Ascending aorta (tissue), 2 donors: Measurements from ENCODE around the gene SOX5. TPM values are rescaled to one million over a fixed set of nuclear protein-coding genes. Genes with fewer than 3 reads are reported as not detected.

Experiments
- DNase-seq, 2 donors: peaks; one replicate each; pipeline ENCODE4 v3.0.0-alpha.2; 2019; ENCODE audit warnings: low spot score in 2 of 2
- H3K27ac ChIP-seq, 2 donors: fragments of 200-600 bp; sonication (generic); one replicate each; pipeline ENCODE4 v1.5.1; 2016 to 2017; ENCODE audit warnings: mild to moderate bottlenecking in 1 of 2
- H3K27me3 ChIP-seq: fragments of 200-600 bp; sonication (generic); one replicate; pipeline ENCODE4 v1.5.1; 2017
- H3K36me3 ChIP-seq, 2 donors: fragments of 200-600 bp; sonication (generic); one replicate each; pipeline ENCODE4 v1.5.1; 2016
- H3K4me1 ChIP-seq, 2 donors: fragments of 200-600 bp; sonication (generic); one replicate each; pipeline ENCODE4 v1.5.1; 2016 to 2017; ENCODE audit warnings: mild to moderate bottlenecking in 1 of 2
- H3K4me3 ChIP-seq, 2 donors: fragments of 200-600 bp; sonication (generic); one replicate each; pipeline ENCODE4 v1.5.1; 2016 to 2017; ENCODE audit warnings: mild to moderate bottlenecking in 1 of 2
- H3K9me3 ChIP-seq, 2 donors: fragments of 200-600 bp; sonication (generic); one replicate each; pipeline ENCODE4 v1.5.1; 2016
- CTCF ChIP-seq, 3 experiments: fragments of 200-600 bp in 2 of 3; fragments of 450-650 bp in 1 of 3; sonication (generic) in 2 of 3; IDR thresholded peaks; one replicate each; pipeline ENCODE4 v1.5.1; 2016 to 2019; ENCODE audit warnings: antibody characterized with exemption in 3 of 3, mild to moderate bottlenecking in 1 of 3, moderate library complexity in 1 of 3
- intact Hi-C: fragments of 100-400 bp; cut with DNase I; formaldehyde crosslinking; loops from one replicate; pipeline ENCODE4 v1.15.1; 2023
- total RNA-seq: library from RNA; depleted of rRNA; stranded (reverse); fragments of >200 nt; gene quantifications from one replicate; pipeline ENCODE4 v1.1.0, GENCODE V29; 2016

The SOX5 gene
- total RNA-seq, 1 donor from 2014 or later = 18.2 TPM

- Histone ChIP-seq H3K9me3 (no peaks in the 10 kb centered on the region), H3K27me3 (no peaks in the 10 kb centered on the region), H3K36me3 (no peaks in the 10 kb centered on the region), H3K4me3 (no peak overlapping the region), H3K4me1 (no peaks in the 10 kb centered on the region), H3K27ac (no peak overlapping the region)
- no peak for TF ChIP-seq CTCF (IDR thresholded peaks at IDR 0.05)
- intact Hi-C loops = no loop called here
- no peak for DNase-seq
These were observed 197.2 kb downstream of the SOX5 start for GRCh38 chr12:23752245-23752644.

GRCh38 chr12:23751641-23752040 is 197.8 kb downstream of the SOX5 start:
- no peak for DNase-seq
- Histone ChIP-seq H3K4me1 (no peaks in the 10 kb centered on the region), H3K27ac (no peak overlapping the region), H3K27me3 (no peaks in the 10 kb centered on the region), H3K36me3 (no peaks in the 10 kb centered on the region), H3K4me3 (no peak overlapping the region), H3K9me3 (no peaks in the 10 kb centered on the region)
- no peak for TF ChIP-seq CTCF (IDR thresholded peaks at IDR 0.05)
- intact Hi-C loops = no loop called here

- H3K4me1 ChIP-seq = no peaks in the 10 kb centered on the region
- H3K4me3 ChIP-seq = no peak overlapping the region
- no peak for DNase-seq
- H3K27ac ChIP-seq = no peak overlapping the region
- intact Hi-C loops = no loop called here
- no peaks in the 10 kb centered on the region for H3K36me3 ChIP-seq
- no peak for TF ChIP-seq CTCF (IDR thresholded peaks at IDR 0.05)
- no peaks in the 10 kb centered on the region for H3K9me3 ChIP-seq
- H3K27me3 ChIP-seq = no peaks in the 10 kb centered on the region
These were observed 198.5 kb downstream of the SOX5 start for GRCh38 chr12:23750923-23751322.

- no peaks in the 10 kb centered on the region for H3K9me3 ChIP-seq
- H3K27me3 ChIP-seq = no peaks in the 10 kb centered on the region
- no peak for TF ChIP-seq CTCF (IDR thresholded peaks at IDR 0.05)
These were observed 204.8 kb downstream of the SOX5 start for GRCh38 chr12:23744696-23745095.

GRCh38 chr12:23742574-23742973 is 206.9 kb downstream of the SOX5 start:
- no peaks in the 10 kb centered on the region for H3K9me3 ChIP-seq
- TF ChIP-seq CTCF (IDR thresholded peaks at IDR 0.05) = no peak
- H3K4me3 ChIP-seq = no peak overlapping the region
- no peaks in the 10 kb centered on the region for H3K4me1 ChIP-seq
- DNase-seq = no peak
- no peak overlapping the region for H3K27ac ChIP-seq
- H3K27me3 ChIP-seq = no peaks in the 10 kb centered on the region
- peaks cover 5 to 26% of the 10 kb centered on the region in 2 donors for H3K36me3 ChIP-seq
- intact Hi-C loops = no loop called here

More at GRCh38 chr12:23744696-23745095, 204.8 kb downstream of the SOX5 start:
- peaks cover 5 to 7% of the 10 kb centered on the region in 2 donors for H3K36me3 ChIP-seq
- no peak overlapping the region for H3K27ac ChIP-seq
- intact Hi-C loops = no loop called here
- H3K4me1 ChIP-seq = no peaks in the 10 kb centered on the region
- DNase-seq = no peak
- H3K4me3 ChIP-seq = no peak overlapping the region

- no peaks in the 10 kb centered on the region for H3K27me3 ChIP-seq
- intact Hi-C loops = no loop called here
- peaks cover 5 to 7% of the 10 kb centered on the region in 2 donors for H3K4me1 ChIP-seq
- no peak for TF ChIP-seq CTCF (IDR thresholded peaks at IDR 0.05)
- peaks cover 0 to 4% of the 10 kb centered on the region in 2 donors for H3K36me3 ChIP-seq
- no peak for DNase-seq
- H3K27ac ChIP-seq = no peak overlapping the region
- H3K4me3 ChIP-seq = no peak overlapping the region
- H3K9me3 ChIP-seq = no peaks in the 10 kb centered on the region
These were observed 218.0 kb downstream of the SOX5 start for GRCh38 chr12:23731493-23731892.
